GM13976 (cell line): ENCODE results near the gene REV3L.

Experiments
- DNase-seq: peaks from one replicate; pipeline ENCODE4 v3.0.0; 2012; ENCODE audit warnings: low spot score
- in situ Hi-C: fragments of 300-500 bp; cut with MboI; formaldehyde crosslinking; loops from one replicate; pipeline ENCODE4 v1.12.0; 2022; ENCODE audit warnings: low sequenced_read_pairs, mixed read lengths, inconsistent platforms; ENCODE audit not compliant: unreplicated experiment
- TF ChIP-seq, protein P1 (sequence below): IDR thresholded peaks from 2 replicates; pipeline ENCODE4 v1.5.1; 2012; ENCODE audit warnings: borderline replicate concordance, mild to moderate bottlenecking; ENCODE audit not compliant: insufficient read depth; ENCODE audit errors: extremely low read depth, missing control alignments, control extremely low read depth

The REV3L gene

DNA sequence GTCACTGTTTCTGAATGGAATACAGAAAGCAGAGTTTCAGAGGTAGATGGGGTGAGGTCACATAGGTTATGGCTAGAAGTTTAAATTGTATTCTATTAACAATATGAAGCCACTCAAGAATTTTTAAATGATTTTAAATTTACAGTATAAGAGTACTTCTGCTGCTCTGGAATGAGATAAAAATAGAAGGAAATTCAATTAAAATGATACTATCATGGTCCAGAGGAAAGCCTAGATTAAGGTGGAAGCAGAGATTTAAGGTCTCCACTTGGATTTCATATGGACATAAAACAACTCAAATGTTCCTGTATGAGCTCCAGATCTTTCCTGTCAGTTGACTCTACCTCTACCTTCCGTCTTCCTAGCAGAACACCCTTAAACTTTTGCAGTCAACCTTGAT lies 68.6 kb downstream of the REV3L start:
- DNase-seq: no peak
- in situ Hi-C loops: no loop called here
- TF ChIP-seq, protein P1, sequence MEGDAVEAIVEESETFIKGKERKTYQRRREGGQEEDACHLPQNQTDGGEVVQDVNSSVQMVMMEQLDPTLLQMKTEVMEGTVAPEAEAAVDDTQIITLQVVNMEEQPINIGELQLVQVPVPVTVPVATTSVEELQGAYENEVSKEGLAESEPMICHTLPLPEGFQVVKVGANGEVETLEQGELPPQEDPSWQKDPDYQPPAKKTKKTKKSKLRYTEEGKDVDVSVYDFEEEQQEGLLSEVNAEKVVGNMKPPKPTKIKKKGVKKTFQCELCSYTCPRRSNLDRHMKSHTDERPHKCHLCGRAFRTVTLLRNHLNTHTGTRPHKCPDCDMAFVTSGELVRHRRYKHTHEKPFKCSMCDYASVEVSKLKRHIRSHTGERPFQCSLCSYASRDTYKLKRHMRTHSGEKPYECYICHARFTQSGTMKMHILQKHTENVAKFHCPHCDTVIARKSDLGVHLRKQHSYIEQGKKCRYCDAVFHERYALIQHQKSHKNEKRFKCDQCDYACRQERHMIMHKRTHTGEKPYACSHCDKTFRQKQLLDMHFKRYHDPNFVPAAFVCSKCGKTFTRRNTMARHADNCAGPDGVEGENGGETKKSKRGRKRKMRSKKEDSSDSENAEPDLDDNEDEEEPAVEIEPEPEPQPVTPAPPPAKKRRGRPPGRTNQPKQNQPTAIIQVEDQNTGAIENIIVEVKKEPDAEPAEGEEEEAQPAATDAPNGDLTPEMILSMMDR: no peak

DNA sequence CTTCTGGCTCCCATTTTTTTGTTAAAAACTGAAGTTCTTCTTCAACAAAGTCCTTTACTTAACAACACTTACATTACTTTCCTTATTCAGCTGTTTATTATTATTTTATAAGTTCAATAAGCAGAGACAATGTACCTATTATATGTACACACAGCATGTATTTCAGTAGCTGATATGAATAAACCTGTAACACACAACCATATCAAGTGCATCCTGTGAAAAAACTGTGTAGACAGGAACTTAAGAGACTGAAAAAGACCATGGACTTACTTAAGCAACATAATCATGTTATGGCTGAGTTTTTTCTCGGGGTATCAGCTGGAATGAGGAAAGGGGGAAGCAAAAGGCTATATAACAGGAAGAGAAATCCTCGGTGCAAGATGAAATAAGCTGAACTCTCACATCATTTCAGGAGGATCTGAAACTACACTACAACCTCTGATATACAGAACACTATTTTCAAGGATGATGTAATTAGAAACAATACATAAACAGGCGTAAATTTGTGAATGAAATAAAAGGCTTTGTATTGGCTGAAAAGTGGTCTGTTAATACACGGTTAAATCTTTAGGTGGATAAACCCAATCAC lies 70.9 kb downstream of the REV3L start:
- TF ChIP-seq, protein P1: no peak
- no peak for DNase-seq
- in situ Hi-C loops: no loop called here

DNA sequence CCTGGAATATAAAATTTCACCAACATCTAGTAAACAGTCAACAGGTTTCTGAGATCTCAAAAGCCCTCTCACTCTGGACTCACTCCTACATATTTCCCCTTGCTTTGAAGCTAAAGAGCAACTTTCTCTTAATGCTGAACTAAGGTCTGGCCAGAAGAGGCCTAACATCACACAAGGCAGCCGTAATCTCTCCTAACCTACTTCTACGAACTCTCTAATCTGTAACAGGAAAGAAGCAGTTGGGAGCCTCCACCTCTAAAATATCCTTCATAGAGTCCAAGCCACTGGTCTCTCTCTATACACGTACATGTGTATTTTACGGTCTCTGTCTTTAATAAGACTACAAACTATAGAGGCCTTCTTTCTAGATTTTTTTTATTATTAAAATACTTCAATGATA lies 72.0 kb downstream of the REV3L start:
- DNase-seq: no peak
- in situ Hi-C loops: no loop called here
- TF ChIP-seq, protein P1: no peak

DNA sequence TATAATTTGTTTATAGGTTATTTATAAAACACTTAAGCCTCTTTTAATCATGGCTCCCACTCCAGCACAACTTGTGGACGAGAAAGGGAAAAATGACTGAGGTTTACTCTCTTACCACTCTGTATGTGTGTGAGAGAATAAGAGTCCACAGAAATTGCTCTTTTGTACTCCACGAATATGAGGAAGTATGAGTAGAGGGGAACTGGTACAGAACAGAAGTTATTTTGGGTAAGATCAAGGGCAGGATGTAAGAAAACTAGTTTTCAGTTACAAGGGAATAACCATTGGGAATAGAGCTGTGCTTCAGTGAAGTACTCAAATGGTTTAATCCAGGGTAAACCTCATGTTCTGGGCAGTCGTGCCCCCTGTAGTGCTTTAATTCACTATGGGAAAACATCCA lies 72.6 kb downstream of the REV3L start:
- TF ChIP-seq, protein P1: no peak
- DNase-seq: no peak
- in situ Hi-C loops: no loop called here

DNA sequence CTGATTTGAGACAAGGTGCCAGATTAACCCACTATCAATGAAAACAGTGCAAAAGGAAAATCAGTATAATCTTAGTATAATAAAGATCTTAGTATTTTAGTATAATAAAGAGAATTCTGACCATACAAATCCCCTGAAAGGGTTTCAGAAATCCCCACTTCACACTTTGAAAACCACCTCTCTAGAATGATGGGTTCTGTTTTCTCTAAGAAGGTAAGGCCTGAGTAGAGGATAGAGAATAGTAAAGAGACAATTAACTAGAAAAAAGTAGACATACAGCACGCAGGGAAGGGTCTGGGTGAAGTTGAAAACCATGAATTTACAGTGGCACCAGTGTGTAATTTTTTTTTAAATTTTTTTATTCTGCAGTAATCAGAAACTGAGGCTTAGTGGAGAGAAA lies 73.6 kb downstream of the REV3L start:
- in situ Hi-C loops: no loop called here
- no peak for DNase-seq
- TF ChIP-seq, protein P1: no peak

DNA sequence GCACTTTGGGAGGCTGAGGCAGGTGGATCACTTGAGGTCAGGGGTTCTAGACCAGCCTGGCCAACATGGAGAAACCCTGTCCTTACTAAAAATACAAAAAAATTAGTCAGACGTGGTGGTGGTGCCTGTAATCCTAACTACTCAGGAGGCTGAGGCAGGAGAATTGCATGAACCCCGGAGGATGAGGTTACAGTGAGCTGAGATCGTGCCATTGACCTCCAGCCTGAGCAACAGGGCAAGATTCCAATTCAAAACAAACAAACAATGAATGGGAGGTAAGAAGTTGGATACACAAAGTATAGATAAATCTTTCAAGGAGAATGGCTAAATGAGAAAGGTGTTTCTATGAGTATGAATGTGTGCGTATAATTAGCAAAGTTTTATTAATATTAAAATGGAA lies 75.3 kb downstream of the REV3L start:
- TF ChIP-seq, protein P1: no peak
- no peak for DNase-seq
- in situ Hi-C loops: no loop called here

DNA sequence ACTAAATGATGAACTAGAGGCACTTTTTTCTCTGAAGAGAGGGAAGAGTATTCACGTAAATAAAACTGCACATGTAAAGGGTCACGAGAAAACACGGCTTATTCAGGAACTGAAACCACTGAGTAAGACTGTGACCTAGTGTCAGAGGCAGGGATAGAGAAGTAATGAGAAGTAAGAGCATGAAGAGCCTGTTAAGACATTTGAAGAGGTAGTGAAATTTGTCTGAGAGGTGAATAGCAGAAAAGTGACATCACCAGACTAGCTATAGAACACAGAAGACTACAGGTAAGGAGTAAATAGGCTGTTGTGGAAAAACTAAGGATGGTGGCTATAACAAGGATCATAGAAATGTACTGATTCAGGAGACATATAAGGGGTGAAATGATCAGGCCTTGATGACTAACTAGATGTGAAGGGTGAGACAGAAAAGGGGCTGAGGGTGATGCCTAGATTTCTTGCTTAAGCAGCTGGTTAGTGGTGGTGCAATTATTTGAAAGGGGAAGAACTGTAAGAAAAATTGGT lies 76.8 kb downstream of the REV3L start:
- DNase-seq: peak; percentile 60
- in situ Hi-C loops: no loop called here
- TF ChIP-seq, protein P1: no peak
